Measurements from ENCODE around the gene PANX2.
A peak's percentile ranks its signal among the peaks of the same experiment; 100 is the strongest.
"Not testable (repeated sequence)": the region's sequence is repeated elsewhere in the genome, so short reads cannot be mapped to it uniquely, and the experiment has no call there.

Gene PANX2

GRCh38 chr22:50148991-50149721 is 21.4 kb upstream of the PANX2 start:
- DNase-seq = peak; percentile 73

GRCh38 chr22:50150161-50151129 is 20.1 kb upstream of the PANX2 start:
- DNase-seq = no peak

GRCh38 chr22:50151571-50152537 is 18.7 kb upstream of the PANX2 start:
- no peak for DNase-seq

GRCh38 chr22:50153056-50153755 is 17.3 kb upstream of the PANX2 start:
- DNase-seq = no peak

DNA sequence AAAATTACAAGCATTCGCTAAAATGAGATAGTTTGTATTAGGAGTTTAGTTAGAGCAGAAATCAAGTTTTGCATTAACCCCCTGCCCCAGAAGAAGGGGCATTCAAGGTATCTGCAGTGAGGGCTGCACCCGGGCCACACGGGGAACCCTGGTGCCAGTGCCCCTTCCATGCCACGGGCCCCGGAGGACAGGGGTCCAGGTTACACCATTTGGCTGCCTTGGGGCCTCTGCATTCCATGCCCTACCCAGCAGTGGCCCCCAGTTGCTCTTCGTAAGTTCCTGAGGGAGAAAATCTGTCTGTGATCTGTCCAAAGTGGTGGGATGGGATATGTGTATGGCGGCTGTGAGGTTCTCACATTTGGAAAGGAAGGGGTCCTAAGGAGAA is 16.8 kb upstream of the PANX2 start:
- no peak for DNase-seq

DNA sequence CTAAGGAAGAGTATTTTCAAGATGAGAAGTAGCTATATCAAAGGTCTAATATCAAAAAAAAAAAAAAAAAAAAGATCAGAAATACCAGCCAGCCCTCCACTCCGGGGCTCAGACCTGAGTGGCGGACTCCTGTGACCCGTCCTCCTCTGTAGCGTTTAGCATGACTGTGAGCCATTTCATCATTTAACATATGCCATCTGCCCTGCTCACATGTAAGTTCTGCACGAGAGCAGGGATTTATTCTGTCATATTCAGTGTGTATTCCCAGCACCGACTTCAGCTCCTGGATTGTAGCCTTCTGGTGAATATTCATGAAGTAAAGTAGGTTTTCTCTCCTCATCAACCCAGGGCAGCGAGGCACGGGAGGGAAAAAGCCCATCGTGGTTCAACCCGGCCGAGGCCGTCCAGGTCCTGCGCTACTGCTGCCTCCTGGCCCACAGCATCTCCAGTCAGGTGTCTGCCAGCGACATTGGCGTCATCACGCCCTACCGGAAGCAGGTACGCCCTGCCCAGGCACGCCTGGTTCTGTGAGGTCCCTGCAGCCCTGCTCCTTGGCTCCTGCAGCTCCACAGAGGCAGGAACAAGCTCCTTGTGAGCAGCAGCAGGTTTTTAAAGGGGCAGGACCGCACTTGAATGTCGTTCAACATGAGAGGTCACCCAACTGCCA is 12.7 kb upstream of the PANX2 start:
- DNase-seq = no peak

DNA sequence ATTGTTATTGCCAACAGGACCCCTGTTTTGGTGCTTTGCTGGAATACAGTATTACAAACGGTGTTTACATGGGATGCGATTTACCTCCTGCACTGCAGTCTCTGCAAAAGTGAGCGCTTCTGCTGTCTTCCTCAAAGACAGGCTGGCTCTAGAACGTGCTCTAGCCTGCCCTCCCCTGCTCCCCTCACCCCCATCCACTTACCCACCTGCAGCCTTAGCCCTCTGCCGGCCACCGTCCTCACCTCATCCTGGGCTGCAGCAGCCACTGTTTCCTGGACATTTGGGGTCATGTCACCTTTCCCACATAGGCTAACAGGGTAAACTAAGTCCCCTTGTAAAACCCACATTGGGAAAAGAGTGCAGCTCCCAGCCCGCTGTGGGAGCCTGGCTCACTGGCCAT is 9.6 kb upstream of the PANX2 start:
- no peak for DNase-seq

DNA sequence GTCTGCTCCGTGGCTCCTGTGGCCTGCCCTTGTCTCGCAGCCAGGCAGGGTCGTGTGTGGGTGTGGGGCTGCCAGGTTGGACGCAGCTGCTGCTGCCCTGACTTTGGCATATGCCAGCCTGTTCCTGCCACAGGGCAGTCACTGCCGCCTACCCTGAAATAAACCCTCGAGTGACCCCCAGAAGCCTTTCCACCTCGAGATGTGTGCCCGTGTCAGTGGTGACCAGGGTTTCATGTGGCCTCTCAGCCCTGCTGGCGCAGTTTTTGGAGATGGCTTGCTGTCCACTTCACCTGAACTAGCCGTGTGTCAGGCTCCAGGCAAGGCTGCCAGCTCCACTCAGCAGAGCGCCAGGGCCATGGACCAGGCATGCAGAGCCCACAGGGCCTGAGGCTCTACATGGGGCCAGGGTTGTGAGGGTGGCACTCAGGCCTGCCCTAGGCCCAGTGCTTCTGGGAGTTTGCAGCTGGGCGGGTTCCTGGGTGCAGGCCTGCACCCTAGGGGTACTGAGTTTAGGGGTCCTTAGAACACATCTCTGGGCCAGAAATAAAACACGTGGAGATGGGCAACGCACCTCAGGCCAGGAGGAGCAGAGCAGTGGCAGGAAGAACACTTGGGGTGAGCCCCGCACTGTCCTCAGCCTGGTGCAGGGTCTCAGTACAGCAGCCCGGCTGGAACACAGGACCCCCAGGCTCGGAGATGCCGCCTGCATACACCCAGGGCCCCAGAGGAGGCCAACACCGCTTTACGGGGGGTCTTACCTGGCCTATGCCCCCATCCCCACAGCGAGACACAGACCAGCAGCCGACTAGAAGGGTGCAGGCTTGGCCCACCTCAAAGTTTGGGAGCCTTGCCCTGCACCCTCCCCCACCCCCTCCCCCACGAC is 8.8 kb upstream of the PANX2 start:
- no peak for DNase-seq

DNA sequence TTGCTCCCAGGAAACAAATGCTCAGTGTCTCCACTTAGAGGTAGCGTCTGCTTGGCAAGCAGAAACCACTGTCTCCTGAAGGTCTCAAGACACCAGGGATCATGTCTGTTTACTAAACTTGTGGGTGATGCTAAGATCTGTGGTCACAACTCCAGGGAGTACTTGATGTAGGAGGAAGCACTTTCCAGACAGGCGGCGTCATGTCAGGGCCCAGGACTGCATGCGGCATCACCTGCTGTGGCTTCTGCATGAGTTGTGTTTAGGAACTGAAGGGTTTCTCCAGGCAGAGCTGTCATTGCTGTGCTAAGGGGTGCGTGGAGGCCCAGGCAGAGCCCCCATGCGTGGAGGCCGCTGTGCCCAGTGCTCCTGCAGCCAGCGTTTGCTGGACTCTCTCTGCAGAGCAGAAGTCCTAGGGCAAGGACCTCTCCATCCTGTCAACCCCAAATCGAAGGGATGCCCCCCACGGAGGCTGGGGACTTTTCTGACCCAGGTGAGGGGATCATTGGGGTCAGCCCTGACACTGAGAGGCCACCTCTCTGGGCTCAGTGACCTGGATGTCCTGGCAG is 8.1 kb upstream of the PANX2 start:
- DNase-seq = no peak

DNA sequence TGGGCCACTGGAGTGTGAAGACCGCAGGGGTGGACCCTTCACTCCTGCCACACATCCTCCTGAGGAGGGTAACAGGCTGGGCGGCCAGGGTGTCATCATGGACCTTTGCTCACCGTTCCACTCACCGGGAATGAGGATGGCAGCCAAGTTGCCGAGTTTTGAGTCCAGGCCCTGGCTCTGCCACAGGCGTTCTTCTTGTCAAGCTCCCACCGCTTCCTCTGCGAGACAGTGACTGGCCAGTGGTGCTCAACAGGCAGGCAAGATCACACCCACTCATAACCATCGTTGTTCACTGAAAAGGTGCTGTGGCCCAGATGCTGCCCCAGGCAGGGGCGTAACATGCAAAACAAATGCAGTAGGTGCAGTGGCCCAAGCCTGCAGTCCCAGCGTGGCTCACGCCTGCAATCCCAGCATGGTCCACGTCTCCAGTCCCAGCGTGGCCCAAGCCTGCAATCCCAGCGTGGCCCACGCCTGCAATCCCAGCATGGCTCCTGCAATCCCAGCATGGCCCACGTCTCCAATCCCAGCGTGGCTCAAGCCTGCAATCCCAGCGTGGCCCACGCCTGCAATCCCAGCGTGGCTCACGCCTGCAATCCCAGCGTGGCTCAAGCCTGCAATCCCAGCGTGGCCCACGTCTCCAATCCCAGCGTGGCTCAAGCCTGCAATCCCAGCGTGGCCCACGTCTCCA is 5.0 kb upstream of the PANX2 start:
- DNase-seq = no peak

GRCh38 chr22:50167689-50168489 is 2.6 kb upstream of the PANX2 start:
- no peak for DNase-seq

DNA sequence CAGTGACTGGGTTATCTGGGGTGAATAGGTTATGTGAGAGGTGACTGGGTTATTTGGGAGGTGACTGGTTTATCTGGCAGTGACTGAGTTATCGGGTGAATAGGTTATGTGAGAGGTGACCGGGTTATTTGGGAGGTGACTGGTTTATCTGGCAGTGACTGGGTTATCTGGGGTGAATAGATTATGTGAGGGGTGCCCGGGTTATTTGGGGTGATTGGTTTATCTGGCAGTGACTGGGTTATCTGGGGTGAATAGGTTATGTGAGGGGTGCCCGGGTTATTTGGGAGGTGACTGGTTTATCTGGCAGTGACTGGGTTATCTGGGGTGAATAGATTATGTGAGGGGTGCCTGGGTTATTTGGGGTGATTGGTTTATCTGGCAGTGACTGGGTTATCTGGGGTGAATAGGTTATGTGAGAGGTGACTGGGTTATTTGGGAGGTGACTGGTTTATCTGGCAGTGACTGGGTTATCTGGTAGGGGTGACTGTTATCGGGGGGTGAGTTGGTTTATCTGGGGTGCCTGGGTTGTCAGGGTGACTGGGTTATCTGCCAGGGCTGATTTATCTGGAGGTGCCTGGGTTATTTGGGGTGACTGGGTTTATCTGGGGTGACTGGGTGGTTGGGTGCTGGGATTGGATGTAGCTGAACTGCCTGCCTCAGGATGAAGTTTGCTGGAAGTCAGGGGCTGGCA is 1.9 kb upstream of the PANX2 start:
- not testable (repeated sequence) for DNase-seq

- peak; percentile 52 for DNase-seq
Measured at GRCh38 chr22:50169181-50169759, 1.3 kb upstream of the PANX2 start.

DNA sequence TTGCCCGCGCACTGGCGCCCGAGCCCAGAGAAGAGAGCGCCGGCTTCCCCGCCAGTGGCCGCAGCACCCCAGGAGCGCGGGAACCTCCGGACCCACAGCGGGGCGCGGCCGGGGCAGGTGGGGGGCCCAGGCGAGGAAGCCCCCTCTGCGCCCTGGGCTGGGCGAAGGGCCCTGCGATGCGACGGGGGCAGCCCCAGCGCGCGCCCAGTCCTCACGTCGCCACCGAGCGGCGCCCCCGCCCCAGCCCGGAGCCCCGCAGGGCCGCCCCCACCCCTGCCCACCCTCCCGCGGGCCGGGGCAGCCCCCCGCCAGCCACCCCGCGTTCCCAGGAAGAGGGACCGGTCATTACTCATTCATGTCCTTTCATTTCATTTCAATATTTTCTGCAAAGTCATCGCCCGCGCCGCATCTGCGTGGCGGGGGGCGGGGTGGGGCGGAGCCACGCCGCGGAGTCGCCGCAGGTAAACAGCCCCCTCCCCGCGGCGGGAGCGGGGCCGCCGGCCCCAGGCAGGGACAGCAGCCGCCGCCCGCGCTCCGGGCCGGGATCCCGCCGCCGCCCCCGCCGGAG is 673 bp upstream of the PANX2 start:
- no peak for DNase-seq

GRCh38 chr22:50171319-50171964 is 911 bp downstream of the PANX2 start:
- DNase-seq = no peak

DNA sequence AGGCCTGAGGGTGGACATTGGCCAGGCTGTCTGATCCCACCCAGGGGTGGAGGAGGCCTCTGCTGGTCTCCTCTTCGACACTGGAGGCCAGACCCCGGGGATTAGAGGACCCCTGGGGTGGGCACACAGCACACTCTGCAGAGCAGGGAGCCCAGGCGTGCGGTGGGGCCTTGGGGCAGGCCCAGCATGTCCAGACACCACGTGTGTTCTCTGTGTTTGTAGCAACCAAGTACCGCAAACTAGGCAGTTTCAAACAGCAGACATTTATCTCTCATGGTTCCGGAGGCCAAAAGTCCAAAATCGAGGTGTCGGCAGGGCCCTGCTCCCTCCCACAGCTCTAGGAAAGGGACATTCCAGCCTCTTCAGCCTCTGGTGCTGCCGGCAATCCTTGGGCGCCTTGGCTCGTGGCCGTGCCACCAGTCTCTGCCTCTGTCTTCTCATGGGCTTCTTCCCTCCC is 1.5 kb downstream of the PANX2 start:
- no peak for DNase-seq
